SU-DHL-6 (cell line): ENCODE results near the gene ID4.

Experiments
- EZH2phosphoT487 ChIP-seq: fragments of 200-600 bp; sonication (generic), shearing (Covaris generic); conservative IDR thresholded peaks from 2 replicates; pipeline ENCODE4 v1.6.1; 2018; ENCODE audit warnings: mild to moderate bottlenecking, antibody characterized with exemption, low read length, moderate library complexity, mixed read lengths
- TF ChIP-seq, protein P1 (sequence below): fragments of 200-600 bp; sonication (generic); IDR thresholded peaks from one replicate; pipeline ENCODE4 v1.5.1; 2017; ENCODE audit warnings: antibody characterized with exemption, mild to moderate bottlenecking, low read length, moderate library complexity; ENCODE audit not compliant: insufficient read depth, poor library complexity, severe bottlenecking

DNA sequence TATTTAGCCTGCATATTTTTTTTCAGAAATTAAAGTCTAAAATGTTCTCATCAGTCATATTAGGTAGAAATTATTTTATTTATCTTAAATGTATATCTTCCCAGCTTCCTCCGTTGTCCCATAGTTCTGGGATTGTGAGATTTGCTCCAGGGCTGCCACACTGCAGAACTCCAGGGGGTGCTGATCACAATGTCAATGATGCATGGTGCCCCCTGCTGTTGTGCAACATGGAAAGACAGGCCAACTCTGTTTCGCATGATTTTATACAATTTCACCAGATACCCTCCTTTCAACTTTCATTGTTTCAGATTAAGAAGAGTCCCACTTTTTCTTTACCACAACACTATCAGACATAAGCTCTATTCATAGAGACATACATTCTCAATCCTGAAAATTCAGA lies 35.9 kb downstream of the ID4 start:
- TF ChIP-seq, protein P1, sequence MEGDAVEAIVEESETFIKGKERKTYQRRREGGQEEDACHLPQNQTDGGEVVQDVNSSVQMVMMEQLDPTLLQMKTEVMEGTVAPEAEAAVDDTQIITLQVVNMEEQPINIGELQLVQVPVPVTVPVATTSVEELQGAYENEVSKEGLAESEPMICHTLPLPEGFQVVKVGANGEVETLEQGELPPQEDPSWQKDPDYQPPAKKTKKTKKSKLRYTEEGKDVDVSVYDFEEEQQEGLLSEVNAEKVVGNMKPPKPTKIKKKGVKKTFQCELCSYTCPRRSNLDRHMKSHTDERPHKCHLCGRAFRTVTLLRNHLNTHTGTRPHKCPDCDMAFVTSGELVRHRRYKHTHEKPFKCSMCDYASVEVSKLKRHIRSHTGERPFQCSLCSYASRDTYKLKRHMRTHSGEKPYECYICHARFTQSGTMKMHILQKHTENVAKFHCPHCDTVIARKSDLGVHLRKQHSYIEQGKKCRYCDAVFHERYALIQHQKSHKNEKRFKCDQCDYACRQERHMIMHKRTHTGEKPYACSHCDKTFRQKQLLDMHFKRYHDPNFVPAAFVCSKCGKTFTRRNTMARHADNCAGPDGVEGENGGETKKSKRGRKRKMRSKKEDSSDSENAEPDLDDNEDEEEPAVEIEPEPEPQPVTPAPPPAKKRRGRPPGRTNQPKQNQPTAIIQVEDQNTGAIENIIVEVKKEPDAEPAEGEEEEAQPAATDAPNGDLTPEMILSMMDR: no peak
- TF ChIP-seq EZH2phosphoT487: no peak
